Osteocyte (in vitro differentiated cells): ENCODE results near the gene DNAH14. TPM values are rescaled to one million over a fixed set of nuclear protein-coding genes. Genes with fewer than 3 reads are reported as not detected.

ENCODE experiments used
- DNase-seq: peaks from one replicate; pipeline ENCODE4 v3.0.0; 2021; ENCODE audit warnings: mixed read lengths; ENCODE audit not compliant: unreplicated experiment; ENCODE audit errors: extremely low spot score
- H3K27ac Mint-ChIP-seq: one replicate; pipeline ENCODE4 v1.8.0; 2021; ENCODE audit warnings: mild to moderate bottlenecking, mixed read lengths; ENCODE audit not compliant: unreplicated experiment
- H3K27me3 Mint-ChIP-seq: one replicate; pipeline ENCODE4 v1.8.0; 2021; ENCODE audit warnings: mixed read lengths; ENCODE audit not compliant: unreplicated experiment
- H3K36me3 Mint-ChIP-seq: one replicate; pipeline ENCODE4 v1.8.0; 2021; ENCODE audit warnings: mixed read lengths; ENCODE audit not compliant: unreplicated experiment
- H3K4me1 Mint-ChIP-seq: one replicate; pipeline ENCODE4 v1.8.0; 2021; ENCODE audit warnings: mixed read lengths; ENCODE audit not compliant: unreplicated experiment
- H3K4me3 Mint-ChIP-seq: one replicate; pipeline ENCODE4 v1.8.0; 2021; ENCODE audit warnings: mild to moderate bottlenecking, moderate library complexity, mixed read lengths; ENCODE audit not compliant: unreplicated experiment
- H3K9me3 Mint-ChIP-seq: one replicate; pipeline ENCODE4 v1.8.0; 2021; ENCODE audit warnings: mixed read lengths; ENCODE audit not compliant: unreplicated experiment
- total RNA-seq: library from RNA; stranded (reverse); gene quantifications from 2 replicates; pipeline ENCODE4 v1.2.1, GENCODE V29; 2021
- TF ChIP-seq, protein P1 (sequence below): fragments of 200-600 bp; sonication (generic); IDR thresholded peaks from 2 replicates; pipeline ENCODE4 v1.5.0; 2021; ENCODE audit warnings: antibody characterized with exemption, mild to moderate bottlenecking, moderate library complexity

Gene DNAH14
- total RNA-seq, 1 donor from 2014 or later = 14.3 TPM

GRCh38 chr1:225418598-225418997, 489.1 kb downstream of the DNAH14 start:
- no peak overlapping the region for H3K4me3 Mint-ChIP-seq
- H3K27ac Mint-ChIP-seq = no peak overlapping the region
- no peaks in the 10 kb centered on the region for H3K27me3 Mint-ChIP-seq
- no peaks in the 10 kb centered on the region for H3K9me3 Mint-ChIP-seq
- H3K4me1 Mint-ChIP-seq = peaks cover 28% of the 10 kb centered on the region
- TF ChIP-seq, protein P1, sequence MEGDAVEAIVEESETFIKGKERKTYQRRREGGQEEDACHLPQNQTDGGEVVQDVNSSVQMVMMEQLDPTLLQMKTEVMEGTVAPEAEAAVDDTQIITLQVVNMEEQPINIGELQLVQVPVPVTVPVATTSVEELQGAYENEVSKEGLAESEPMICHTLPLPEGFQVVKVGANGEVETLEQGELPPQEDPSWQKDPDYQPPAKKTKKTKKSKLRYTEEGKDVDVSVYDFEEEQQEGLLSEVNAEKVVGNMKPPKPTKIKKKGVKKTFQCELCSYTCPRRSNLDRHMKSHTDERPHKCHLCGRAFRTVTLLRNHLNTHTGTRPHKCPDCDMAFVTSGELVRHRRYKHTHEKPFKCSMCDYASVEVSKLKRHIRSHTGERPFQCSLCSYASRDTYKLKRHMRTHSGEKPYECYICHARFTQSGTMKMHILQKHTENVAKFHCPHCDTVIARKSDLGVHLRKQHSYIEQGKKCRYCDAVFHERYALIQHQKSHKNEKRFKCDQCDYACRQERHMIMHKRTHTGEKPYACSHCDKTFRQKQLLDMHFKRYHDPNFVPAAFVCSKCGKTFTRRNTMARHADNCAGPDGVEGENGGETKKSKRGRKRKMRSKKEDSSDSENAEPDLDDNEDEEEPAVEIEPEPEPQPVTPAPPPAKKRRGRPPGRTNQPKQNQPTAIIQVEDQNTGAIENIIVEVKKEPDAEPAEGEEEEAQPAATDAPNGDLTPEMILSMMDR = no peak
- H3K36me3 Mint-ChIP-seq = peaks cover 38% of the 10 kb centered on the region
- DNase-seq = no peak

GRCh38 chr1:225422031-225422605, 492.6 kb downstream of the DNAH14 start:
- H3K4me3 Mint-ChIP-seq = no peak overlapping the region
- peaks cover 61% of the 10 kb centered on the region for H3K4me1 Mint-ChIP-seq
- DNase-seq = no peak
- H3K36me3 Mint-ChIP-seq = peaks cover 17% of the 10 kb centered on the region
- TF ChIP-seq, protein P1 = no peak
- H3K27ac Mint-ChIP-seq = peak overlapping the region; percentile 70
- H3K9me3 Mint-ChIP-seq = no peaks in the 10 kb centered on the region
- no peaks in the 10 kb centered on the region for H3K27me3 Mint-ChIP-seq

- no peaks in the 10 kb centered on the region for H3K27me3 Mint-ChIP-seq
- no peak for DNase-seq
- H3K27ac Mint-ChIP-seq = peak overlapping the region; percentile 70
- peaks cover 61% of the 10 kb centered on the region for H3K4me1 Mint-ChIP-seq
- peaks cover 12% of the 10 kb centered on the region for H3K36me3 Mint-ChIP-seq
- H3K9me3 Mint-ChIP-seq = no peaks in the 10 kb centered on the region
- TF ChIP-seq, protein P1 = no peak
- no peak overlapping the region for H3K4me3 Mint-ChIP-seq
These were observed 493.5 kb downstream of the DNAH14 start for GRCh38 chr1:225422795-225423517.

DNA sequence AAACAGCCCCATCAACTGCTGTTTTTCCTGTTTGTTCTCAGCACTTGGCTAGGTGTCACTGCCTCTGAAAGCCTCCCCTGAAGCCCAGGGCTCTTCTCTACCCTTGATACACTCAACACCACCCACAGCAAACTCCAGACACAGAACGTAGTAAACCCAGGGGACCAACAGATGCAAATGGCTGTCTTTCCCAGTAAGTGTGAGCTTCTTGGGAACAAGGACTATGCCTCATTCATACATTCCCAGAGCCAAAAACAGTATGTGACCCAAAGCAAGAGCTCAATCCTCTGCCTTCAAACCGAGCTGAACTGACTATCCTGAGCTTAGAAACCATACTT, 494.0 kb downstream of the DNAH14 start:
- Mint-ChIP-seq H3K9me3 (no peaks in the 10 kb centered on the region), H3K27me3 (no peaks in the 10 kb centered on the region), H3K36me3 (peaks cover 11% of the 10 kb centered on the region), H3K4me1 (peaks cover 61% of the 10 kb centered on the region), H3K4me3 (no peak overlapping the region), H3K27ac (peak overlapping the region; percentile 42)
- TF ChIP-seq, protein P1 = no peak
- DNase-seq = no peak

- Mint-ChIP-seq H3K27me3 (no peaks in the 10 kb centered on the region), H3K27ac (peak overlapping the region; percentile 64), H3K4me1 (peaks cover 71% of the 10 kb centered on the region), H3K36me3 (peaks cover 4% of the 10 kb centered on the region), H3K4me3 (peak overlapping the region; percentile 3), H3K9me3 (no peaks in the 10 kb centered on the region)
- TF ChIP-seq, protein P1 = no peak
- no peak for DNase-seq
These were observed 495.2 kb downstream of the DNAH14 start for GRCh38 chr1:225424562-225425200.
